Ammon's horn (tissue), 1 donor: ENCODE results near the gene R3HDML.
"Not testable (repeated sequence)": the region's sequence is repeated elsewhere in the genome, so short reads cannot be mapped to it uniquely, and the experiment has no call there.

Experiments
- DNase-seq: peaks from one replicate; pipeline ENCODE4 v3.0.0-alpha.2; 2016; ENCODE audit warnings: low spot score

Gene R3HDML

DNA sequence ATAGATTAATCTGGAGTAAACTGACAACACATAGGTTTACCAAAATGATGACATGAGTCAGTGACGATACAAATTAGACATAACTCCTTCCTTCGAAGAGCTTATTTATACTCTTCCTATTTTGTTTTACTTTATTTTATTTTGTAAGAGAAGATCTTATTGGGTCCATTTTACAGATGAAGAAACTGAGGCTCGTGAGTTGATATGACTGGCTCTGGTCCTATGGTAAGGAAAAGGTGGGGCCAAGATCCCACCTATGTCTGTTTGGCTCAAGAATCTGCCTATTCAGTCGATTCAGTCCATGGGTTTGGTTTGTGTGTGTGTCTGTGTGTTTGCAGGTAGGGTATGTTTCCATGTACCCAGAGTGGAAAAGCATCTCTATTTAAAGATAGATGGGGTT is 8.4 kb upstream of the R3HDML start:
- no peak for DNase-seq

DNA sequence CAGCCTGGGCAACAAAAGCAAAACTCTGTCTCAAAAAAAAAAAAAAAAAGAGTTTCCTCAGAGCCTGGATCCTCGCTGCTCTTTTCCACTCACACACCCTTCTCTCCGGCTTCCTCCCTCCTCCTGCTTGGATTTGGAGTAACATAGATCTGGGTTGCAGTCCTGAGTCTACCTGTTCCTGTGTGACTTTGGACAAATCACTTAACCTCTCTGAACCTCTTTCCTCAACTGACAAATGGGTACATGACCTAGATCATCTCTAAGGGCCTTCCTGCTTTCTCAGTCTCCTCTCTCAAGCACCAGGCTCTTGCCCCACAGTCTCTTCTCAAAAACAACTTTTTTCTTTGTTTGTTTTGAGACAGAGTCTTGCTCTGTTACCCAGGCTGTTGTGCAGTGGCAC is 5.6 kb upstream of the R3HDML start:
- no peak for DNase-seq

DNA sequence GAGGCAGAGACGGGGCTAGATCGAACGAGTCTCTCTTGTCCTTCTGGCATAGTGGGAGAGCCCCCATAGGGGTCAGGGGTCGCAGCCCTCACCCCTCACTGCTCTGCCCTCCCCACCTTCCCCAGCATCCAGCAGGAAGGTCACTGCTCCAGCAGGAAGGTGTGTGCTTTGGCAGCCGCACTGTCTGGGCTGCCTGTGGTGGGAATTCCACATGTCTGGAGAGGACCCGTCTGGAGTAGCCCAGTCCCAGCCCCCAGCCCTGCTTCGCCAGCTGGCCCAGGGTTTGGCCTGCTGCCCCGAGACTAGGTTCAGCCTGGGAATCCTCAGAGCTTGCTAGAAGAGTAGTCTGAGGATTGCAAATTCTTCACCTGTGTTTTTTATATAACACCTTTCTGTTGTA is 2.5 kb upstream of the R3HDML start:
- no peak for DNase-seq

DNA sequence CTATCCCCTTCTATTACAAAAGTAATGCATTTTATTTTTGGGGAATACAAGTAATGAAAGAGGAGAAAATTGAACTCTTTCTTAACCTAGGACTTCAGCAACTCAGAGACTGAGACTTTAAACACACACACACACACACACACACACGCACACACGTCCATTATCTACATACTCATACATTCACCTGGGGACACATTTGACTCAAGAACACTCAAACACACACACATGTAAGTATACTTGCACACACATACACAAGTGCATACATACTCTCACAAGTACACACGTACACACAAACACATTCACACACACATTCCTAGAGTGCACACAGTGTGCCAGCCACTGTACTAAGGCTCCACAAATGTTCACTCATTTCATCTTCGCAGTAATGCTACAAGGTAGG is 2.1 kb upstream of the R3HDML start:
- DNase-seq = no peak

DNA sequence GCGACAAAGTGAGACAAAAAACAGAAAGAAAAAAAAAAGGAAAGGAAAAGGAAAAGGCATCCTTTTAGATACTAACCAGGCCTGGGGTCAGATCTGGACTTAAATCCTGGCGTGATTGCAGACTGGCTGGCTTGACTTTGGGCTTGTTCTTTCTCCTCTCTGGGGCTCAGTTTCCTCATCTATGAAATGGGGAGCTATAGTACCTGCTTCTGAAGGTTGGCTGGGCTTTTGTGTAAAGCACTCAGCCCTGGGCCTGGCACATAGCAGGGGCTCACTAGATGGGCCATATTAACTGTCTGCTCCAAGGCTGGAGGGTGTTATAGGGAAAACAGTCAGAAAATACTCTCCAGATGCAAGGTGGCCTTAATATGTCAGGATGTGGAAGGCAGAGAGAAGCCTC is 1.2 kb upstream of the R3HDML start:
- DNase-seq = no peak

- DNase-seq = no peak
Measured at GRCh38 chr20:44336086-44336485, 757 bp upstream of the R3HDML start.

DNA sequence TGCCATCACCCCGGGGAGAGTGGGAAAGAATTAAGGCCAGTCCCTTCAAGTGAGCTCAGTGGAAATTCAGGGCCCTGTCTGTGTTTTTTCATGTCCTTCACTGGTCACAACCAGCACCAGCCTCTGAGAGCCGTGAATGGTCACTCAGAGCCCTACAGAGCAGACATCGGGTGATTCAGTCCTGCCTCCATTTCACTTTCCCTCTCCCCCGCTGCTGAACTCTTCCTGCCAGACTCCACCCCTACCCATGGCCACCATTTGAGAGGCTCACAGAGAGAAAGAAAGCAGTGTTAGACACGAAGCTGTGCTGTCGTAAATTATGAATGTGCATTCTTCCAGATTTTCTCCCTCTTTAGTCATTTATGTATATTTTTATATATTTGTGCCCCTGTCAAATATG is 5.4 kb downstream of the R3HDML start:
- DNase-seq = no peak

GRCh38 chr20:44343162-44343675 is 6.4 kb downstream of the R3HDML start:
- no peak for DNase-seq

- DNase-seq = no peak
Measured at GRCh38 chr20:44344723-44345122, 7.9 kb downstream of the R3HDML start.

- DNase-seq = no peak
Measured at GRCh38 chr20:44345147-44345546, 8.3 kb downstream of the R3HDML start.

GRCh38 chr20:44345941-44346340 is 9.1 kb downstream of the R3HDML start:
- DNase-seq = not testable (repeated sequence)

GRCh38 chr20:44348168-44348659 is 11.4 kb downstream of the R3HDML start:
- DNase-seq = no peak

- DNase-seq = no peak
Measured at GRCh38 chr20:44349349-44349748, 12.5 kb downstream of the R3HDML start.

DNA sequence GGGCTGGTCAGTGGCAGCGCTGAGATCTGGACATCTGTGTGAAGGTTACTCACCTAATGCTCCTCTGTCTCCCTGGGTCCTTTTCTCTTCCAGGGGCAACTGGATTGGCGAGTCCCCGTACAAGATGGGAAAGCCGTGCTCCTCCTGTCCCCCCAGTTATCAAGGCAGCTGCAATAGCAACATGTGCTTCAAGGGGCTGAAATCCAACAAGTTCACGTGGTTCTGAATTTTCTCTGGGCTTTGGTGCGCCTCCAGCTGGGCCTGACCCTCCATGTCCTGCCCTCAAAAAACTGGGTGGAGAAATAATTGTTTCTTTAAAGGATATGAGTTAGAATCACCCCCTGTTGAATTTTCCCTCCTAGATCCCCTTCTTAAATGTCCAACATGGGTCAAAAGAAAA is 13.7 kb downstream of the R3HDML start:
- no peak for DNase-seq

DNA sequence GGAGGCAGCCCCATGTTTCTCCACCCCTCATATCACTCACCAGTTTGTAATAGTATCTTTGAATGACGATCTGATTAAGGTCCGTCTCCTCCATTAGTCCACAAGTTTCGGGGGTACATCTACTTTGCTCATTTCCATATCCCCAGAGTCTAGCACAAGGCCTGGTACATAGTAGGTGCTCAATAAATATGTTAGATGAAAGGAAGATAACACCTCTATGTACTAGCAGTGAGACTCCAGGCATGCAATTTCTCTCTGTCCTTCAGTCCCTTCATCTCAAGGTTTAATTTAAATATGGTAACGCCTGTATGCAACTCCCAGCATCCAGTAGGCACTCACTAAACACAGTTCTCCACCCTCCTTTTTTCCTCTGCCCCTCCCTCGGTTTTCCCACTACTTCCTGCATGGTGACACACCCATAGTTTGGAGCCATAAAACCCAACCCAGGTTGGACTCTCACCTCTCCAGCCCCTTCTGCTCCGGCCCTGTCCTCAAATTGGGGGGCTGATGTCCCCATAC is 18.2 kb downstream of the R3HDML start:
- DNase-seq = no peak

DNA sequence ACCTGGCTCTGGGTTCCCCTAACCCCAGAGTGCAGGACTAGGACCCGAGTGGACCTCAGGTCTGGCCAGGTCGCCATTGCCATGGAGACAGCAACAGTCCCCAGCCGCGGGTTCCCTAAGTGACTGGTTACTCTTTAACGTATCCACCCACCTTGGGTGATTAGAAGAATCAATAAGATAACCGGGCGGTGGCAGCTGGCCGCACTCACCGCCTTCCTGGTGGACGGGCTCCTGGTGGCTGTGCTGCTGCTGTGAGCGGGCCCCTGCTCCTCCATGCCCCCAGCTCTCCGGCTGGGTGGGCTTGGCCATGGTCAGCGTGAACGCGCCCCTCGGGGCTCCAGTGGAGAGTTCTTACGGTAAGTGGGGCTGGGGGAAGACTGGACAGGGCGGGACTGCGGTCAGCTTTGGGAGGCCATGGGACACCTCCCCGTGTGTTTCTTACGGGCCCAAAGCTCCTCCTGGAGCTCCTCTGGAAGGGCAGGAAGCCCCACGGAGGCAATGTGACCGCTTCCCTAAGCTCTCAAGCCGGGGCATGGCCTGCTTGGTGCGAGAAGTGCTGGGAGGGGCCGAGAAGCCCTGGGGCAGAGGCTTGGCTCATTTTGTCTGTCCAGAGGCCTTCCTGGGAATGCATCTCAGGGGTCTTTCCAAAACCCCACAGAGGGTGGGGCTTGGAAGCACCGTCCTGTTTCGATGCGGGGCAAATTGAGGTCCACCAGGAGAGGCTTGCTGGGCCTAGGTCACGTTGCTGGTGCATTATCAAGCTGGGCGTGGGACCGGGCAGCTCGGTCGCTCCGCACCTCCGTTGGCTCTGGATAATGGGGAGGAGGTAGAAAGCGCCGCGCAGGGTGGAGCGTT is 18.9 kb downstream of the R3HDML start, which contains the start of gene HNF4A:
Gene HNF4A, plus strand, starts transcription at position 202 of the 855 bp plus-strand sequence. Its CDS starts 106 bp downstream, at position 308.
- DNase-seq = no peak

- DNase-seq = no peak
Measured at GRCh38 chr20:44356353-44356723, 19.5 kb downstream of the R3HDML start.

DNA sequence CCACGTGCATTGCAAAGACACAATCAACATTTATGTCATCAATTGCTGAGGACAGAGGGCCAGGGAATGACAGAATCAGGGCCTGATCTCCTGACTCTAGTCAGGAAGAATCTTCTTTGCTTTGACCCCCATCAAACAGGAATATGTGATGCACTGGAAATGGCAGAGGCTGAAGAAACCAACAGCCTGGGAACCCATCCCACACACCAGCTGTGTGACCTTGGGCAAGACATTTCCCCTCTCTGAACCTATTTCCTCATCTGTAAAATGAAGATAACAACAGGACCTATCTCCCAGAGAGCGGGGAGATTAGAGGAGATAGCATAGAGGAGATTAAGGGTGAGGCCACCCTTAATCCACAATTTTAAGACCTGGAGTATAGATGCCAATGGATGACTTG is 20.2 kb downstream of the R3HDML start:
- no peak for DNase-seq

GRCh38 chr20:44357555-44358125 is 20.8 kb downstream of the R3HDML start:
- DNase-seq = no peak

DNA sequence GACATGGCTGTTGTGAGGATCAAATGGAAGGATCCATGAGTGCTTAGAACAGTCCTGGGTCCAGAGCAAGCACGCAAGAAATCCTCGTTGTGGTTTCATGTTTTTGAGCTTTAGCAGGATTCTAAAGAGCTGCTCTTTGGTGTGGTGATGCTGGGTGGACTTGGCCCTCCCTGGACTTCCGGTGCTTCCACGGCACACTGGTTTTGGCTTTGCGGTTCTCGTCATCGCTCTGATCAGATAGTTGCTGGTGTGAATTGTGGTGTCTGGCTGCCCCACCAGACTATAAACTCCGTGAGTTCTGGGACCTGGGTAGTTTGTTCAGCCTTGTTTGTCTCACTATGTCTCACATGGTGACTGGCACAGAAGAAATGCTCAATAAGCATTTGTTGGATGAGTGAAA is 21.9 kb downstream of the R3HDML start:
- no peak for DNase-seq

GRCh38 chr20:44360221-44360620 is 23.4 kb downstream of the R3HDML start:
- no peak for DNase-seq

- DNase-seq = no peak
Measured at GRCh38 chr20:44361021-44361420, 24.2 kb downstream of the R3HDML start.

DNA sequence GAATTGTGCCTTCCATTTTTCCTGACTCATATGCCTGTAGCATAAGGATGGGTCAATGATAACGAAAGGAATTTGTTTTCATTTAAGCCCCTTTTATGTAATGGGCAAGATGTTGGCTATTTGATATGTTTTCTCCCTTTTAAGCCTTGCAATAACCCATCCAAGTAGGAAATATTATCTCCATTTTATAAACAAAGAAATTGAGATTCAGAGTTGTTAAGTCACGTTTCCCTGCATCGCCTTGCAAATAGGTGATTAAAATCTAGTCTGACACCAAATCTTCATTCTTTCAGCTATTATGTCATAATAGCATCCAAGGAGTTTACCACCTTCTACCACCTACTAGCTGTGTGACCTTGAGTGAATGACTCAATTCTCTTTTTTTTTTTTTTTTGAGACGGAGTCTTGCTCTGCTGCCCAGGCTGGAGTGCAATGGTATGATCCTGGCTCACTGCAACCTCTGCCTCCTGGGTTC is 25.7 kb downstream of the R3HDML start:
- no peak for DNase-seq
